Measurements from ENCODE around the gene C8G. TPM values are rescaled to one million over a fixed set of nuclear protein-coding genes. Genes with fewer than 3 reads are reported as not detected.

Gene C8G
- total RNA-seq, 1 donor from 2014 or later, result 1.6 TPM

DNA sequence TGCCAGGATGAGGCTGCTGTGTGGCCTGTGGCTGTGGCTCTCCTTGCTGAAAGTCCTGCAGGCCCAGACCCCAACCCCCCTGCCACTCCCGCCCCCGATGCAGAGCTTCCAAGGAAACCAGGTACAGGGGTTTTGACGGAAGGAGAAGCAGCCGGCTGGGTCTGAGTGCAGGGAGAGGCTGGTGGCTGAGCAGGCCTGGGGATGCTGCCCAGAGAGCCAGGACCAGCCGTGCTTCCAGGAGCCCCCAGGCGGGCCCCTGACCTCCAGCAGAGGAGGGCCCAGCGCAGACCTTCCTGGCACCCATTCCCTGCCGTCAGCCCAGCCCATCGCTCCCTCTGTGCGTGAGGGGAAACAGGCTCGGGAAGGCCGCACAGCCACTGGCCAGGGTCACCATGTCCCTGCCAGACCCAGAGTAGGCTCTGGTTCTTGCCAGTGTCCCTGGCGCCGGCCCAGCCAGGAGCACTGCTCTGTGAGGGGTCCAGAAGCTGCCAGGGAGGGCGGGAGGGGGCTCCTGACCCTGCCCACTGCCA, 7.3 kb downstream of the C8G start:
- Histone ChIP-seq H3K79me2 (ENCODE audit: insufficient read depth, low read length) (no peaks in the 10 kb centered on the region), H3K4me1 (ENCODE audit: insufficient read depth, low read length) (peaks cover 7% of the 10 kb centered on the region), H3K9ac (ENCODE audit: low read length) (no peak overlapping the region), H2AFZ (ENCODE audit: low read depth, low read length) (no peak overlapping the region), H3K4me3 (ENCODE audit: insufficient read depth, low read depth, low read length) (no peak overlapping the region), H3K4me2 (ENCODE audit: low read length) (no peak overlapping the region), H3K27ac (ENCODE audit: low read depth, low read length) (no peak overlapping the region), H3K36me3 (ENCODE audit: insufficient read depth, low read length) (no peaks in the 10 kb centered on the region), H4K20me1 (ENCODE audit: insufficient read depth, low read length) (no peaks in the 10 kb centered on the region), H3K27me3 (ENCODE audit: insufficient read depth, low read length) (no peaks in the 10 kb centered on the region), H3K9me3 (ENCODE audit: insufficient read depth, low read depth, low read length) (no peaks in the 10 kb centered on the region)
- TF ChIP-seq, protein P1, sequence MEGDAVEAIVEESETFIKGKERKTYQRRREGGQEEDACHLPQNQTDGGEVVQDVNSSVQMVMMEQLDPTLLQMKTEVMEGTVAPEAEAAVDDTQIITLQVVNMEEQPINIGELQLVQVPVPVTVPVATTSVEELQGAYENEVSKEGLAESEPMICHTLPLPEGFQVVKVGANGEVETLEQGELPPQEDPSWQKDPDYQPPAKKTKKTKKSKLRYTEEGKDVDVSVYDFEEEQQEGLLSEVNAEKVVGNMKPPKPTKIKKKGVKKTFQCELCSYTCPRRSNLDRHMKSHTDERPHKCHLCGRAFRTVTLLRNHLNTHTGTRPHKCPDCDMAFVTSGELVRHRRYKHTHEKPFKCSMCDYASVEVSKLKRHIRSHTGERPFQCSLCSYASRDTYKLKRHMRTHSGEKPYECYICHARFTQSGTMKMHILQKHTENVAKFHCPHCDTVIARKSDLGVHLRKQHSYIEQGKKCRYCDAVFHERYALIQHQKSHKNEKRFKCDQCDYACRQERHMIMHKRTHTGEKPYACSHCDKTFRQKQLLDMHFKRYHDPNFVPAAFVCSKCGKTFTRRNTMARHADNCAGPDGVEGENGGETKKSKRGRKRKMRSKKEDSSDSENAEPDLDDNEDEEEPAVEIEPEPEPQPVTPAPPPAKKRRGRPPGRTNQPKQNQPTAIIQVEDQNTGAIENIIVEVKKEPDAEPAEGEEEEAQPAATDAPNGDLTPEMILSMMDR (IDR thresholded peaks at IDR 0.05; ENCODE audit: insufficient read depth, low read depth, low read length), result no peak
- no peak for TF ChIP-seq EZH2 (IDR thresholded peaks at IDR 0.05; ENCODE audit: insufficient read depth, low read length)
- FAIRE-seq, result no peak
- Mint-ChIP-seq H3K27me3 (ENCODE audit: low read depth, unreplicated experiment) (peaks cover 10% of the 10 kb centered on the region), H3K27ac (ENCODE audit: unreplicated experiment) (no peak overlapping the region), H3K4me1 (ENCODE audit: low read depth, unreplicated experiment) (no peaks in the 10 kb centered on the region), H3K4me3 (ENCODE audit: unreplicated experiment) (no peak overlapping the region), H3K9me3 (ENCODE audit: unreplicated experiment) (peaks cover 3% of the 10 kb centered on the region), H3K36me3 (ENCODE audit: low read depth, unreplicated experiment) (no peaks in the 10 kb centered on the region)
- no peak for DNase-seq (ENCODE audit: low read depth)

DNA sequence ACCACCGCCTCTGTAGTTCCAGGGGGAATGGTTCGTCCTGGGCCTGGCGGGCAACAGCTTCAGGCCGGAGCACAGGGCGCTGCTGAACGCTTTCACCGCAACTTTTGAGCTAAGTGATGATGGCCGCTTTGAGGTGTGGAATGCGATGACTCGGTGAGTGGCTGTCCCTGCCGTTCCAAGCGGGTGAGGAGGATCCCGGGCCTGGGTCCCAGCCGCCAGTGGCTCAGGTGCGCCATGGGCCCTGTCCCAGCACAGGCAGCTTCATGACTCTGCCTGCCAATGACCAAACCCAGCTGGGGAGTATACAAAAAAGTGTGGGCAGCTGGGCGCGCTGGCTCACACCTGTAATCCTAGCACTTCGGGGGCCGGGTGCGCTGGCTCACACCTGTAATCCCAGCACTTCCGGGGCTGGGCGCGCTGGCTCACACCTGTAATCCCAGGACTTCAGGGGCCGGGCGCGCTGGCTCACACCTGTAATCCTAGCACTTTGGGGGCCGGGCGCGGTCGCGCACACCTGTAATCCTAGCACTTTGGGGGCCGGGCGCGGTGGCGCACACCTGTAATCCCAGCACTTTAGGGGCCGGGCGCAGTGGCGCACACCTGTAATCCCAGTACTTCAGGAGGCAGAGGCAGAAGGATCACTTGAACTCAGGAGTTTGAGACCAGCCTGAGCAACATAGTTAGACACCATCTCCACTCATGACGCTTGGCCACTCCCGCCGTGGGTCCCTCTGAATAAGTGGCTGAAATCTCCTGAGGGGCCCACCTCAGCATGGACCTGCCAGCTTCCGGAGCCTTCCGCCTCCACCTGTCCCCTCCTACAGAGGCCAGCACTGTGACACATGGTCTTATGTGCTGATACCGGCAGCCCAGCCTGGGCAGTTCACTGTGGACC, 8.1 kb downstream of the C8G start:
- Histone ChIP-seq H3K27ac (ENCODE audit: low read depth, low read length) (no peak overlapping the region), H3K36me3 (ENCODE audit: insufficient read depth, low read length) (no peaks in the 10 kb centered on the region), H3K4me3 (ENCODE audit: insufficient read depth, low read depth, low read length) (no peak overlapping the region), H4K20me1 (ENCODE audit: insufficient read depth, low read length) (no peaks in the 10 kb centered on the region), H3K4me1 (ENCODE audit: insufficient read depth, low read length) (peaks cover 7% of the 10 kb centered on the region), H3K27me3 (ENCODE audit: insufficient read depth, low read length) (no peaks in the 10 kb centered on the region), H3K9ac (ENCODE audit: low read length) (no peak overlapping the region), H3K9me3 (ENCODE audit: insufficient read depth, low read depth, low read length) (no peaks in the 10 kb centered on the region), H2AFZ (ENCODE audit: low read depth, low read length) (no peak overlapping the region), H3K4me2 (ENCODE audit: low read length) (no peak overlapping the region), H3K79me2 (ENCODE audit: insufficient read depth, low read length) (no peaks in the 10 kb centered on the region)
- Mint-ChIP-seq H3K27me3 (ENCODE audit: low read depth, unreplicated experiment) (peaks cover 11% of the 10 kb centered on the region), H3K27ac (ENCODE audit: unreplicated experiment) (no peak overlapping the region), H3K4me1 (ENCODE audit: low read depth, unreplicated experiment) (no peaks in the 10 kb centered on the region), H3K9me3 (ENCODE audit: unreplicated experiment) (peaks cover 3% of the 10 kb centered on the region), H3K36me3 (ENCODE audit: low read depth, unreplicated experiment) (no peaks in the 10 kb centered on the region), H3K4me3 (ENCODE audit: unreplicated experiment) (no peak overlapping the region)
- no peak for FAIRE-seq
- no peak for TF ChIP-seq EZH2 (IDR thresholded peaks at IDR 0.05; ENCODE audit: insufficient read depth, low read length)
- TF ChIP-seq, protein P1 (IDR thresholded peaks at IDR 0.05; ENCODE audit: insufficient read depth, low read depth, low read length), result no peak
- no peak for DNase-seq (ENCODE audit: low read depth)
